Left lung (tissue), 10 donors: ENCODE measurements around the gene CLIC3. TPM values are rescaled to one million over a fixed set of nuclear protein-coding genes. Genes with fewer than 3 reads are reported as not detected.

Experiments used
- ATAC-seq: fragments of 200-7000 bp; cut with Tn5 transposase; one replicate; pipeline ENCODE4 v1.9.1; 2020; ENCODE audit warnings: moderate library complexity
- DNase-seq, 4 donors: peaks; one replicate each; pipeline ENCODE4 v3.0.0-alpha.2; 2013 to 2020
- H3K27ac ChIP-seq, 2 donors: fragments of 200-600 bp; sonication (generic) in 1 of 2; one replicate each; pipeline versions ENCODE4 v1.5.0 to v1.8.0; 2020 to 2021
- H3K27me3 ChIP-seq, 2 donors: fragments of 200-600 bp; sonication (generic) in 1 of 2; one replicate each; pipeline versions ENCODE4 v1.5.0 to v1.8.0; 2020 to 2021
- H3K36me3 ChIP-seq, 2 donors: fragments of 200-600 bp; sonication (generic) in 1 of 2; one replicate each; pipeline versions ENCODE4 v1.5.0 to v1.8.0; 2020 to 2021
- H3K4me1 ChIP-seq, 2 donors: fragments of 200-600 bp; one replicate each; pipeline ENCODE4 v1.8.0; 2021
- H3K4me3 ChIP-seq, 2 donors: fragments of 200-600 bp; sonication (generic) in 1 of 2; one replicate each; pipeline versions ENCODE4 v1.5.0 to v1.8.0; 2020 to 2021; ENCODE audit warnings: mild to moderate bottlenecking in 1 of 2
- H3K9me3 ChIP-seq, 2 donors: fragments of 200-600 bp; sonication (generic) in 1 of 2; one replicate each; pipeline versions ENCODE4 v1.5.0 to v1.8.0; 2020 to 2021
- intact Hi-C, 2 donors: fragments of 100-400 bp; cut with DNase I; formaldehyde crosslinking; loops; one replicate each; pipeline versions ENCODE4 v1.11.2 to v1.14.2; 2022
- polyA plus RNA-seq, 6 donors: library from polyadenylated mRNA; unstranded; fragments of 120-200 nt; gene quantifications; one replicate each; pipeline ENCODE4 v1.2.1, GENCODE V29; 2013; ENCODE audit not compliant: insufficient read length in 6 of 6
- total RNA-seq, 2 donors: library from RNA; stranded (reverse); fragmentation: NEBNext Ultra II Directional; extraction: Animal tissue kit (Norgen Biotek cat#: 25700); gene quantifications; one replicate each; pipeline ENCODE4 v1.2.1, GENCODE V29; 2021
- TF ChIP-seq, protein P1 (sequence below), 2 donors: fragments of 200-600 bp; sonication (generic) in 1 of 2; IDR thresholded peaks; one replicate each; pipeline versions ENCODE4 v1.5.0 to v1.8.0; 2021; ENCODE audit warnings: antibody characterized with exemption in 2 of 2
- donor health status: DM: no; HTN: yes; CAD: no.
- donor health status: DM: no; HTN: no; CAD: no.

Gene CLIC3
- total and polyA plus RNA-seq, 8 donors: 30.7 to 85.4 (median 42.3) TPM

DNA sequence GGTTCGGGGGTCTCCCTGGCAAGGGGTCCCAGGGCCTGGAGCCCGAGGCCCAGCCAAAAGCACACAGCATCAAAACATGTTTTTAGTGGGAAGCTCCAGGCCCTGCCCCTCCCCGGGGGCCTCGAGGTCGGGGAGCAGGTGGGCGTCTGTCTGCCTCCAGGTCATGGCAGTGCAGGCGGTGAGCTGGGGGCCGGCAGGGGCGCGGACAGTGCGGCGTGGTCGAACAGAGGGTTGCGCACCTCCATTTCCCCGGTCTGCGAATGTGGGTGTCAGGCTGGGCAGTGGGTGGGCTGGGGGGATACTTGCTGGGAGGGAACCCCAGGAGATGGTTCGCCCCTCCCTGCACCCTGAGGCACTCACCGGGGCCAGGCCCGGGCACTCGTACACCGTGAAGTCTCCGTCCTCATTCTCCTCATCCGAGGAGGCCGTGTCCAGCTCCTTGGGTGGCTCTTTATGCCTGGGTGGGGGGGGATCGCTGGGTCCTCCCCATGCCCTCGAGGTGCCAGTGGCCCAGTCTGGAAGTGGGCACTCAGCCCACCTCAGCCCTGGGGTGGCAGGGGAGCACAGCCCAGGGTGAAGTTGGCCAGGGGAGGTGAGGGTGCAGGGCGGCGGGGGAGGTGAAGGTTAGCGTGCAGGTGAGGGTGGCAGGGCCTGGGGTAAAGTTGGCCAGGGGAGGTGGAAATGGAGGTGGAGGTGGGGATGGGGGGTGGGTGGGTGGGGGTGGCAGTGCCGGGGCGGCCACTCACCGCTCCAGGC lies 43.4 kb upstream of the CLIC3 start:
- H3K27me3 ChIP-seq: peaks cover 0 to 21% of the 10 kb centered on the region in 2 donors
- no peak overlapping the region for H3K27ac ChIP-seq
- DNase-seq (no peak), ATAC-seq (no peak)
- intact Hi-C loops: no loop called here
- TF ChIP-seq, protein P1, sequence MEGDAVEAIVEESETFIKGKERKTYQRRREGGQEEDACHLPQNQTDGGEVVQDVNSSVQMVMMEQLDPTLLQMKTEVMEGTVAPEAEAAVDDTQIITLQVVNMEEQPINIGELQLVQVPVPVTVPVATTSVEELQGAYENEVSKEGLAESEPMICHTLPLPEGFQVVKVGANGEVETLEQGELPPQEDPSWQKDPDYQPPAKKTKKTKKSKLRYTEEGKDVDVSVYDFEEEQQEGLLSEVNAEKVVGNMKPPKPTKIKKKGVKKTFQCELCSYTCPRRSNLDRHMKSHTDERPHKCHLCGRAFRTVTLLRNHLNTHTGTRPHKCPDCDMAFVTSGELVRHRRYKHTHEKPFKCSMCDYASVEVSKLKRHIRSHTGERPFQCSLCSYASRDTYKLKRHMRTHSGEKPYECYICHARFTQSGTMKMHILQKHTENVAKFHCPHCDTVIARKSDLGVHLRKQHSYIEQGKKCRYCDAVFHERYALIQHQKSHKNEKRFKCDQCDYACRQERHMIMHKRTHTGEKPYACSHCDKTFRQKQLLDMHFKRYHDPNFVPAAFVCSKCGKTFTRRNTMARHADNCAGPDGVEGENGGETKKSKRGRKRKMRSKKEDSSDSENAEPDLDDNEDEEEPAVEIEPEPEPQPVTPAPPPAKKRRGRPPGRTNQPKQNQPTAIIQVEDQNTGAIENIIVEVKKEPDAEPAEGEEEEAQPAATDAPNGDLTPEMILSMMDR (IDR thresholded peaks at IDR 0.05): no peak
- H3K4me1 ChIP-seq: peaks cover 13 to 38% of the 10 kb centered on the region in 2 donors
- no peaks in the 10 kb centered on the region for H3K9me3 ChIP-seq
- peaks cover 0 to 37% of the 10 kb centered on the region in 2 donors for H3K36me3 ChIP-seq
- H3K4me3 ChIP-seq: no peak overlapping the region

DNA sequence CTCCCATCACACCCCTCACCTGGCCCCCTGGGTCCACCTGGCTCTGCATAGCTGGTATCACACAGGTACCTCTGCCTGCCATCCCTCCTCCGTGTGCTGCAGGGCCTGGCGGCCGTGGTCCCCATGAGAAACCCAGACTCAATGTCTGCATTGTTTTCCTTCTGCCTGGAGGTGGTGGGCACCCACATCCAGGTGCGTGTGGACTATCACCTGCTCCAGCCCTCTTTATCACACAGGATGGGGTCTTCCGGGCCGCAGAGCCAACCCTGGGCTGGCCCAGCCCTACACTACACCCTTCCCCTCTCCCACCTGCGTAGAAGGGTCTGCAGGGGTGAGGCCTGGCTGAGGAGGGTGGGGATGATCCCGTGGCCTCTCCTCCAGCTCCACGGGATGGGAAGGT lies 42.5 kb upstream of the CLIC3 start:
- ATAC-seq (no peak), DNase-seq (no peak)
- peaks cover 12 to 37% of the 10 kb centered on the region in 2 donors for H3K4me1 ChIP-seq
- H3K27me3 ChIP-seq: peaks cover 0 to 13% of the 10 kb centered on the region in 2 donors
- peaks cover 0 to 37% of the 10 kb centered on the region in 2 donors for H3K36me3 ChIP-seq
- H3K27ac ChIP-seq: no peak overlapping the region
- no peak overlapping the region for H3K4me3 ChIP-seq
- H3K9me3 ChIP-seq: no peaks in the 10 kb centered on the region
- TF ChIP-seq, protein P1 (IDR thresholded peaks at IDR 0.05): no peak
- intact Hi-C loops: no loop called here

GRCh38 chr9:137037483-137037882 lies 41.1 kb upstream of the CLIC3 start:
- ATAC-seq: no peak

GRCh38 chr9:137037035-137037434 lies 40.7 kb upstream of the CLIC3 start:
- TF ChIP-seq, protein P1 (IDR thresholded peaks at IDR 0.05): no peak
- Histone ChIP-seq H3K9me3 (no peaks in the 10 kb centered on the region), H3K4me1 (peaks cover 8 to 50% of the 10 kb centered on the region in 2 donors), H3K27ac (no peak overlapping the region), H3K36me3 (peaks cover 0 to 37% of the 10 kb centered on the region in 2 donors), H3K27me3 (no peaks in the 10 kb centered on the region), H3K4me3 (no peak overlapping the region)
- ATAC-seq: no peak
- DNase-seq: no peak
- intact Hi-C loops: no loop called here

More at GRCh38 chr9:137037483-137037882, 41.1 kb upstream of the CLIC3 start:
- no peak for DNase-seq
- H3K36me3 ChIP-seq: peaks cover 0 to 37% of the 10 kb centered on the region in 2 donors
- TF ChIP-seq, protein P1 (IDR thresholded peaks at IDR 0.05): no peak
- peaks cover 8 to 46% of the 10 kb centered on the region in 2 donors for H3K4me1 ChIP-seq
- H3K9me3 ChIP-seq: no peaks in the 10 kb centered on the region
- H3K27ac ChIP-seq: no peak overlapping the region
- H3K27me3 ChIP-seq: no peaks in the 10 kb centered on the region
- H3K4me3 ChIP-seq: no peak overlapping the region
- intact Hi-C loops: no loop called here

DNA sequence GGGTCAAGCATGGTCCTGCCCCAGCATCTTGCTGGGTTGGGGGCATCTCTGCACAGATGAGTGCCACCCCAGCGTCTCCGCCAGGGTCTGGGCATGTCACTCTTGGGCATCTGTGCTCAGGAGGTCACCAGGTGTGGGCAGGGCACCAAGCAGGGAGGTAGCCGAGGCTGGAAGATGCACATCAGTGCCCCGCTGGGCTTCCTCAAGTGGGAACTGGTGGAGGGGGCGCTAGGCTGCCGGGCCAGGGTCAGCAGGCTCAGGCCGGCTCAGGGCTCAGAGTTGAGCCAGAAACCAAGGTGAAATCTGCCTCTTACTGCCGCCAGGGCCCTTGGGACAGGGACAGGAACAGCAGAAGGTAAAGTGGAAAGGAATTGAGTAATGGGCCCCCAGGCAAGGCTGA lies 39.6 kb upstream of the CLIC3 start:
- no peak overlapping the region for H3K27ac ChIP-seq
- H3K9me3 ChIP-seq: no peaks in the 10 kb centered on the region
- no peak overlapping the region for H3K4me3 ChIP-seq
- TF ChIP-seq, protein P1 (IDR thresholded peaks at IDR 0.05): no peak
- no peaks in the 10 kb centered on the region for H3K27me3 ChIP-seq
- H3K4me1 ChIP-seq: peaks cover 9 to 55% of the 10 kb centered on the region in 2 donors
- intact Hi-C loops: no loop called here
- H3K36me3 ChIP-seq: peaks cover 0 to 37% of the 10 kb centered on the region in 2 donors
- DNase-seq (no peak), ATAC-seq (no peak)
